RWPE2 (cell line): ENCODE results near the gene HAND1.

Source experiments
- ATAC-seq: fragments of 200-7000 bp; cut with Tn5 transposase; 3 replicates; pipeline ENCODE4 v1.9.1; 2021; ENCODE audit warnings: low read depth
- DNase-seq: peaks from one replicate; pipeline ENCODE4 v3.0.0-alpha.2; 2020; ENCODE audit warnings: low spot score
- H3K27ac ChIP-seq: fragments of 450-650 bp; 2 replicates; pipeline ENCODE4 v1.5.1; 2017; ENCODE audit warnings: mild to moderate bottlenecking; ENCODE audit not compliant: poor library complexity, severe bottlenecking
- H3K27me3 ChIP-seq: fragments of 250-450 bp; sonication (Bioruptor Pico); 2 replicates; pipeline ENCODE4 v1.5.1; 2021; ENCODE audit warnings: mild to moderate bottlenecking, moderate library complexity; ENCODE audit not compliant: insufficient read depth, poor library complexity, severe bottlenecking
- H3K36me3 ChIP-seq: fragments of 250-450 bp; sonication (Bioruptor Pico); 2 replicates; pipeline ENCODE4 v1.5.1; 2020; ENCODE audit warnings: low read depth, mild to moderate bottlenecking, moderate library complexity
- H3K4me1 ChIP-seq: fragments of 250-450 bp; sonication (Bioruptor Pico); 2 replicates; pipeline ENCODE4 v1.5.1; 2021; ENCODE audit warnings: mild to moderate bottlenecking, moderate library complexity; ENCODE audit not compliant: insufficient read depth, poor library complexity, severe bottlenecking
- H3K4me3 ChIP-seq: fragments of 250-450 bp; sonication (Bioruptor Pico); 2 replicates; pipeline ENCODE4 v1.5.1; 2021; ENCODE audit warnings: mild to moderate bottlenecking, moderate library complexity; ENCODE audit not compliant: severe bottlenecking
- H3K9me3 ChIP-seq: fragments of 250-450 bp; sonication (Bioruptor Pico); 2 replicates; pipeline ENCODE4 v1.5.1; 2021; ENCODE audit warnings: mild to moderate bottlenecking, moderate library complexity; ENCODE audit not compliant: severe bottlenecking
- CTCF ChIP-seq: fragments of 450-650 bp; IDR thresholded peaks from one replicate; pipeline ENCODE4 v1.5.1; 2017; ENCODE audit warnings: mild to moderate bottlenecking, moderate library complexity; ENCODE audit not compliant: poor library complexity, severe bottlenecking

Gene HAND1

DNA sequence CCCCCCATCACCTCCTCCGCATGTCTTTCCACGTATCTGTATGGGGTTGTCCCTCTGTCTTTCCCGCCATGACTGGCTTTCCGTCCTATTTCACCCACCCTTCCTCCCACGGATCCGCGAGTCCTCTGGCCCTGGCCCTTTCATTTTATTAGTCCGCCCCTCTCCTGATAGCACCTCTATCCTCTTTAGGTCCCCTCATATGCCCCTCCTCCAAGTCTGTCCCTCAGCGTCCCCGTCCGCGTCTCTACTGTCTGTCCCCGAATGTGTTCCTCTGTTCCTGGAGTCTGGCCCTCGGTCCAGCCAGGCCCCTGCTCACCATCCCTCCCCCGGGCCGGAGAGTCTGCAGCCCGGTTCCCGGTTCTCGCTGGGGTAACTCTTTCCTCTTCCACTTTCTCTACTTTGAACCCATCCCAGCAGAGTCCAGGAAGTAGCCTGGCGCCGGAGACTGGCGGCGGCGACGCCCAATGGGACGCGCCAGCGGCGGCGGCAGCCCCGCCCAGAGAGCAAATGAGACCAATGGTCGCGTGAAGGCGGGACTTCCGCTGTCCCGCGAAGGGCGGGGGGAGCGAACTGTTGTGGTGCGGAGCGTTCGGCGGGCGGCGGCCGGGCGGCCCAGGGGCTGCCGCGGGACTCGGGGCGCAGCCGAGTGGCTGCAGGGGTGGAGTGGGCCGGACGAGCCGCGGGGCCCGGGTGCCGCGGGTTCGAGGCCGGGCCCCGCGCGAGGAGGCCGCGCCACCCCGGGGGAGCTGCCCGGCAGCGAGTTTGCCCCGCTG lies 32.4 kb downstream of the HAND1 start, which contains the start of gene SAP30L:
Gene SAP30L, plus strand, starts transcription at position 576 of the 773 bp plus-strand sequence. CDS start 608 bp downstream, outside the sequence.
- TF ChIP-seq CTCF: no peak
- Histone ChIP-seq H3K27me3 (no peaks in the 10 kb centered on the region), H3K27ac (peak within 1 kb of the TSS; percentile 46)

DNA sequence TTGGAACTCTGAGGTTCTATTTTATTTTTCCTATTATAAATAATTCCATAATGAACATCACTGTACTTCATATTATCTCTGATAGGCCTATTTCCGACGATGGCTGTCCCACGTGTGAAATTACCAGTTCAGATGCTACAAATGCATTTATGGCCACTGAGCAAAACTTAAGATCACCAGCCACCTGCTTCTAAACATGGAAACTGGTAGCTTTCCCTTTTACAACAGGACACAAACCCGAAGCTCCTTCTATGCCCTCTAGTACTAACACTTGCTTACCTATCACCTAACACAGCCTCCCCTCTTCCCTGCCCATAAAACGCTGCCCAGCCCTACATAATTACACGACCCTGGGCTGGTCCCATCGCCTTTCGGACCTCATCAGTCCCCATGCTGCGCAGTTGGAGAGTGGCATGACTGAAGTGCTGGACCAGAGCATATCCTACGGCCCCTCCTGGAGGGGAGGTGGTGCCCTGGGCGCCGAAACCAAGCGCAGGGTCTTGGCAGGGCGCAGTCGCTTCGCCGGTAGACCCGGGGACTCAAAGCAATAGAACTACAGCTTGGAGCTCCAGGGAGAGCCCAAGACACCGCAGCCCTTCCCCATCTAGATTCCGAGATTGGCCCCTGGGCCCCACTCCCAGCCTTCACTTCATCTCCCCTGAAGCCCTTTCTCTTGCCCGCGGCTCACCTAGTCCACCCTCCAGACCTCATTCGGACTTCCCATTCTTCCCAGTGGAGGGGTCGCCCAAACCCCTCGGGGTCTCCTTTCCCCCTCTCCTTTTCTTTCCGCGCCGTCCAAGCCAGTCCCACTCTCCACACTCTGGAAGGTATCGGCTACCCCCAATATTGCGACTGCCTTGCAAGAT lies 33.2 kb downstream of the HAND1 start:
- ATAC-seq (peak; percentile 32), DNase-seq (no peak)
- no peaks in the 10 kb centered on the region for H3K9me3 ChIP-seq
- peak overlapping the region; percentile 79 for H3K4me3 ChIP-seq
- no peaks in the 10 kb centered on the region for H3K27me3 ChIP-seq
- H3K36me3 ChIP-seq: peaks cover 36% of the 10 kb centered on the region
- TF ChIP-seq CTCF: no peak
- H3K4me1 ChIP-seq: peaks cover 22% of the 10 kb centered on the region
- H3K27ac ChIP-seq: peak overlapping the region; percentile 46

More for the DNA sequence above, 32.4 kb downstream of the HAND1 start, which contains the start of gene SAP30L:
- peak; percentile 87 for ATAC-seq
- Histone ChIP-seq H3K4me3 (peak within 1 kb of the TSS; percentile 79), H3K36me3 (peaks cover 30% of the 10 kb centered on the region), H3K9me3 (no peaks in the 10 kb centered on the region), H3K4me1 (peaks cover 22% of the 10 kb centered on the region)
- peak; percentile 93 for DNase-seq

GRCh38 chr5:154442801-154443200 lies 35.2 kb downstream of the HAND1 start:
- Histone ChIP-seq H3K9me3 (no peaks in the 10 kb centered on the region), H3K27me3 (no peaks in the 10 kb centered on the region), H3K4me1 (peaks cover 18% of the 10 kb centered on the region), H3K36me3 (peaks cover 52% of the 10 kb centered on the region), H3K27ac (no peak overlapping the region), H3K4me3 (no peak overlapping the region)
- no peak for ATAC-seq
- TF ChIP-seq CTCF: no peak
- DNase-seq: no peak

- TF ChIP-seq CTCF: no peak
- Histone ChIP-seq H3K4me1 (peaks cover 18% of the 10 kb centered on the region), H3K27ac (no peak overlapping the region)
These were observed 37.5 kb downstream of the HAND1 start for GRCh38 chr5:154440540-154440939.

More at GRCh38 chr5:154440540-154440939, 37.5 kb downstream of the HAND1 start:
- Histone ChIP-seq H3K36me3 (peaks cover 70% of the 10 kb centered on the region), H3K27me3 (no peaks in the 10 kb centered on the region), H3K4me3 (no peak overlapping the region), H3K9me3 (no peaks in the 10 kb centered on the region)
- ATAC-seq (no peak), DNase-seq (no peak)
